Esophagus squamous epithelium (tissue), 4 donors: Measurements from ENCODE around the gene LPAR1.

ENCODE experiments used
- CTCF ChIP-seq, 6 experiments: fragments of 450-650 bp in 4 of 6; fragments of 200-600 bp in 2 of 6; sonication (generic) in 2 of 6; IDR thresholded peaks; one replicate each; pipeline ENCODE4 v1.5.1; 2016 to 2019; ENCODE audit warnings: antibody characterized with exemption in 6 of 6, mild to moderate bottlenecking in 4 of 6, moderate library complexity in 4 of 6
- POLR2A ChIP-seq, 4 donors: fragments of 450-650 bp; IDR thresholded peaks; one replicate each; pipeline ENCODE4 v1.6.1; 2017; ENCODE audit warnings: antibody characterized with exemption in 4 of 4, mild to moderate bottlenecking in 4 of 4, moderate library complexity in 3 of 4

- no peak for TF ChIP-seq CTCF (IDR thresholded peaks at IDR 0.05)
- no peak for TF ChIP-seq POLR2A (IDR thresholded peaks at IDR 0.05)
Measured at GRCh38 chr9:110900917-110901316, 137.4 kb downstream of the LPAR1 start.
